GM18951 (cell line): Measurements from ENCODE around the gene AQP5.
"Not testable (repeated sequence)": the region's sequence is repeated elsewhere in the genome, so short reads cannot be mapped to it uniquely, and the experiment has no call there.

Experiments
- POLR2A ChIP-seq: IDR thresholded peaks from 4 replicates; pipeline ENCODE4 v1.6.1; 2011; ENCODE audit warnings: mild to moderate bottlenecking; ENCODE audit not compliant: insufficient read length, insufficient read depth; ENCODE audit errors: extremely low read depth
- in situ Hi-C: fragments of 300-500 bp; cut with MboI; formaldehyde crosslinking; loops from one replicate; pipeline ENCODE4 v1.12.0; 2022; ENCODE audit warnings: low sequenced_read_pairs, mixed read lengths, inconsistent platforms; ENCODE audit not compliant: unreplicated experiment

The AQP5 gene

GRCh38 chr12:49979016-49979586 lies 17.4 kb downstream of the AQP5 start:
- no peak for TF ChIP-seq POLR2A
- in situ Hi-C loops, result no loop called here

- TF ChIP-seq POLR2A, result no peak
- in situ Hi-C loops, result no loop called here
Measured at GRCh38 chr12:49979791-49980190, 18.1 kb downstream of the AQP5 start.

GRCh38 chr12:49980501-49981349 lies 19.1 kb downstream of the AQP5 start:
- no peak for TF ChIP-seq POLR2A

GRCh38 chr12:49982246-49983087 lies 20.8 kb downstream of the AQP5 start:
- TF ChIP-seq POLR2A, result no peak
- in situ Hi-C loops, result no loop called here

More at GRCh38 chr12:49980501-49981349, 19.1 kb downstream of the AQP5 start:
- in situ Hi-C loops, result no loop called here

- in situ Hi-C loops, result no loop called here
- TF ChIP-seq POLR2A, result no peak
Measured at GRCh38 chr12:49983892-49984291, 22.2 kb downstream of the AQP5 start.

- no peak for TF ChIP-seq POLR2A
- in situ Hi-C loops, result no loop called here
Measured at GRCh38 chr12:49984476-49985359, 23.0 kb downstream of the AQP5 start.

- no peak for TF ChIP-seq POLR2A
- in situ Hi-C loops, result no loop called here
Measured at GRCh38 chr12:49985981-49986380, 24.3 kb downstream of the AQP5 start.

- in situ Hi-C loops, result not testable (repeated sequence)
Measured at GRCh38 chr12:49986476-49986875, 24.8 kb downstream of the AQP5 start.

GRCh38 chr12:49987625-49988303 lies 26.1 kb downstream of the AQP5 start:
- in situ Hi-C loops, result no loop called here
- TF ChIP-seq POLR2A, result no peak

GRCh38 chr12:49989400-49989799 lies 27.7 kb downstream of the AQP5 start:
- in situ Hi-C loops, result not testable (repeated sequence)

- no peak for TF ChIP-seq POLR2A
- in situ Hi-C loops, result no loop called here
Measured at GRCh38 chr12:49990273-49990672, 28.6 kb downstream of the AQP5 start.

GRCh38 chr12:49998453-49998852 lies 36.8 kb downstream of the AQP5 start:
- in situ Hi-C loops, result no loop called here
- no peak for TF ChIP-seq POLR2A
